OCI-LY3 (cell line): ENCODE measurements around the gene MYO7A.

Experiments
- H2AFZ ChIP-seq: fragments of 200-600, 300-600 bp; shearing (Covaris generic); 2 replicates; pipeline ENCODE4 v1.6.0; 2014; ENCODE audit warnings: antibody characterized with exemption, low read depth, low read length
- H3K27ac ChIP-seq: fragments of 200-600, 300-600 bp; sonication (generic); 2 replicates; pipeline ENCODE4 v1.5.1; 2014; ENCODE audit warnings: mild to moderate bottlenecking, low read length, moderate library complexity, mixed read lengths
- H3K27me3 ChIP-seq: fragments of 200-600, 300-600 bp; sonication (generic); 2 replicates; pipeline ENCODE4 v1.6.1; 2014; ENCODE audit warnings: low read depth, low read length, mixed read lengths
- H3K36me3 ChIP-seq: fragments of 200-600, 300-600 bp; sonication (generic); replicated peaks from 2 replicates; pipeline ENCODE3; 2014; ENCODE audit warnings: low read depth, low read length, mixed read lengths
- H3K4me1 ChIP-seq: fragments of 300-600, 200-600 bp; sonication (generic); 2 replicates; pipeline ENCODE4 v1.6.1; 2014; ENCODE audit warnings: low read length, mixed read lengths
- H3K4me2 ChIP-seq: fragments of 200-600, 300-600 bp; sonication (generic); 2 replicates; pipeline ENCODE4 v1.6.1; 2014; ENCODE audit warnings: low read length, mixed read lengths
- H3K4me3 ChIP-seq: fragments of 300-600, 200-600 bp; sonication (generic); 2 replicates; pipeline ENCODE4 v1.5.1; 2014; ENCODE audit warnings: antibody characterized with exemption, mild to moderate bottlenecking, low read length, moderate library complexity
- H3K79me2 ChIP-seq: fragments of 300-600, 200-600 bp; shearing (Covaris generic); 2 replicates; pipeline ENCODE4 v1.6.1; 2014; ENCODE audit warnings: mild to moderate bottlenecking, low read length, mixed read lengths
- H3K9ac ChIP-seq: fragments of 300-600, 200-600 bp; shearing (Covaris generic); 2 replicates; pipeline ENCODE4 v1.6.0; 2014; ENCODE audit warnings: mild to moderate bottlenecking, low read length, moderate library complexity
- H3K9me3 ChIP-seq: fragments of 200-600, 300-600 bp; shearing (Covaris generic); 2 replicates; pipeline ENCODE4 v1.6.1; 2014; ENCODE audit warnings: low read length, mixed read lengths; ENCODE audit not compliant: insufficient read depth
- H4K20me1 ChIP-seq: fragments of 200-600, 300-600 bp; sonication (generic); 2 replicates; pipeline ENCODE4 v1.6.1; 2016; ENCODE audit warnings: low read length, mixed read lengths; ENCODE audit not compliant: insufficient read depth
- EZH2phosphoT487 ChIP-seq: fragments of 200-600 bp; shearing (Covaris generic); IDR thresholded peaks from 2 replicates; pipeline ENCODE4 v1.6.1; 2018; ENCODE audit warnings: antibody characterized with exemption, mixed run types, low read depth
- TF ChIP-seq, protein P1 (sequence below): fragments of 200-600, 300-600 bp; sonication (generic); IDR thresholded peaks from 2 replicates; pipeline ENCODE4 v1.5.1; 2014; ENCODE audit warnings: antibody characterized with exemption, low read length, low read depth

The MYO7A gene

DNA sequence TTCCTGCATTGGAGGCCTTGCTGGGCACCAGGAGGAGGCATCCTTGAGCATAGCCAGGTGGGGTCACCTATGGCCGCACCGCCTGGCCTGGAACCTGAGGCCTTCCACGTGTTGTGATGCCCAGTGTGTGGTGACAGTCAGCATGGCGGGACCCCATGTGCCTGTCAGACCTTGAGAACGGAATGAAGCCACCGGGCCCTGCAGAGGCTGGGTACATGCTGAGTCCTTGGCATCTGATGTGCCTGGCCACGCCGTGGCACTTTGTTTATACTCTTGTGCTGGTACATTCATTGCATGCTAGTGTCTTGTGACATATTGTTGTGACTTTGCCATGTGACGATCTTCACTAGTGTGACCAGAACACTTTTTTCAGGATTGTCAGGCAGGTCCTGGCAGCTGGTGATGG is 8.5 kb upstream of the MYO7A start:
- H2AFZ ChIP-seq = no peak overlapping the region
- H3K9ac ChIP-seq = no peak overlapping the region
- no peak overlapping the region for H3K27ac ChIP-seq
- H3K9me3 ChIP-seq = no peaks in the 10 kb centered on the region
- no peak overlapping the region for H3K4me3 ChIP-seq
- H3K4me2 ChIP-seq = no peak overlapping the region
- H3K79me2 ChIP-seq = no peaks in the 10 kb centered on the region
- no peaks in the 10 kb centered on the region for H4K20me1 ChIP-seq
- H3K4me1 ChIP-seq = no peaks in the 10 kb centered on the region
- no peaks in the 10 kb centered on the region for H3K36me3 ChIP-seq
- TF ChIP-seq, protein P1, sequence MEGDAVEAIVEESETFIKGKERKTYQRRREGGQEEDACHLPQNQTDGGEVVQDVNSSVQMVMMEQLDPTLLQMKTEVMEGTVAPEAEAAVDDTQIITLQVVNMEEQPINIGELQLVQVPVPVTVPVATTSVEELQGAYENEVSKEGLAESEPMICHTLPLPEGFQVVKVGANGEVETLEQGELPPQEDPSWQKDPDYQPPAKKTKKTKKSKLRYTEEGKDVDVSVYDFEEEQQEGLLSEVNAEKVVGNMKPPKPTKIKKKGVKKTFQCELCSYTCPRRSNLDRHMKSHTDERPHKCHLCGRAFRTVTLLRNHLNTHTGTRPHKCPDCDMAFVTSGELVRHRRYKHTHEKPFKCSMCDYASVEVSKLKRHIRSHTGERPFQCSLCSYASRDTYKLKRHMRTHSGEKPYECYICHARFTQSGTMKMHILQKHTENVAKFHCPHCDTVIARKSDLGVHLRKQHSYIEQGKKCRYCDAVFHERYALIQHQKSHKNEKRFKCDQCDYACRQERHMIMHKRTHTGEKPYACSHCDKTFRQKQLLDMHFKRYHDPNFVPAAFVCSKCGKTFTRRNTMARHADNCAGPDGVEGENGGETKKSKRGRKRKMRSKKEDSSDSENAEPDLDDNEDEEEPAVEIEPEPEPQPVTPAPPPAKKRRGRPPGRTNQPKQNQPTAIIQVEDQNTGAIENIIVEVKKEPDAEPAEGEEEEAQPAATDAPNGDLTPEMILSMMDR = no peak
- no peak for TF ChIP-seq EZH2phosphoT487
- no peaks in the 10 kb centered on the region for H3K27me3 ChIP-seq

DNA sequence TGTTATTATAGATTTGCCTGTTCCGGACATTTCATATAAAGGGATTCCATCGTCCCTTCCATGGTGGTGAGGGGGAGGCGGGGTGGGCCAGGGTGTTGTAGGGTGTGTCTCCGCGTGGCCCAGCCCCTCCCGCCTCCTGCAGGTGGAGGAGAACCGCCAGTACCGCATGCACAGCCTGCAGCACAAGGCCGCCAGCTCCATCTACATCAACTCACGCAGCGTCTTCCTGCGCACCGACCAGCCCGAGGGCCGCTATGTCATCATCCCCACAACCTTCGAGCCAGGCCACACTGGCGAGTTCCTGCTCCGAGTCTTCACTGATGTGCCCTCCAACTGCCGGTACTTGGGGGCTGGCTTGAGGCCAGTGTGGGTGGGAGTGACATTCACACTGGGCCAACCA is 7.5 kb upstream of the MYO7A start:
- no peaks in the 10 kb centered on the region for H3K4me1 ChIP-seq
- H3K79me2 ChIP-seq = no peaks in the 10 kb centered on the region
- H3K4me2 ChIP-seq = no peak overlapping the region
- H3K9me3 ChIP-seq = no peaks in the 10 kb centered on the region
- H3K27me3 ChIP-seq = no peaks in the 10 kb centered on the region
- no peak overlapping the region for H2AFZ ChIP-seq
- no peak overlapping the region for H3K27ac ChIP-seq
- H3K36me3 ChIP-seq = no peaks in the 10 kb centered on the region
- no peaks in the 10 kb centered on the region for H4K20me1 ChIP-seq
- H3K9ac ChIP-seq = no peak overlapping the region
- TF ChIP-seq EZH2phosphoT487 = no peak
- TF ChIP-seq, protein P1 = no peak
- H3K4me3 ChIP-seq = no peak overlapping the region

DNA sequence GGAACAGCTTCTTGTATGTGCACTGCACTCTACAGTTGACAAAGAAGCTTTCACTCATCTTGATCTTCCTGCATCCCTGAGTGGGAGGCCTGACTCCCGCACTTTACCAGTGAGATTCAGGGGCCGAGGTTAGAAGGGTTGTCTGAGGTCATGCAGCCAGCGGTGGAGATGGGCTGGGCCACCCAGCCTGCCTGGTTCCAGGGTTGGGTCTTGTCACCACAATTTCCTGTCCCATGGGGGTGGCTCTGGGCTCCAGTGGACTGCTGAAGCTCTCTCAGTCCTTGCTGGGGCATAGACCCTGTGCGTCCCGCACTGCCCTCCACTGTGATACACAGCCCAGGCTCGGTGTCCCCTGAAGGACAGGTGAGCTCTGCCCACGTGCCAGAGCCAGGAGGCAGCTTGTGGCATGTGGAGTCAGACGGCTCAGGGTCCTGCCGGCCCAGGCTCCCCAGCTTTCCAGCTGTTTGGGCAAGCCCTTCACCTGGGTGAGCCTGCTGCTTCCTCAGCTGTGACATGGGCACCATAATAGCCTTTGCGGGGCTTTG is 6.9 kb upstream of the MYO7A start:
- H3K4me3 ChIP-seq = no peak overlapping the region
- H3K27ac ChIP-seq = no peak overlapping the region
- no peaks in the 10 kb centered on the region for H3K79me2 ChIP-seq
- H2AFZ ChIP-seq = no peak overlapping the region
- H3K4me2 ChIP-seq = no peak overlapping the region
- no peak for TF ChIP-seq EZH2phosphoT487
- TF ChIP-seq, protein P1 = no peak
- no peaks in the 10 kb centered on the region for H4K20me1 ChIP-seq
- H3K9ac ChIP-seq = no peak overlapping the region
- H3K27me3 ChIP-seq = no peaks in the 10 kb centered on the region
- no peaks in the 10 kb centered on the region for H3K4me1 ChIP-seq
- no peaks in the 10 kb centered on the region for H3K36me3 ChIP-seq
- no peaks in the 10 kb centered on the region for H3K9me3 ChIP-seq

DNA sequence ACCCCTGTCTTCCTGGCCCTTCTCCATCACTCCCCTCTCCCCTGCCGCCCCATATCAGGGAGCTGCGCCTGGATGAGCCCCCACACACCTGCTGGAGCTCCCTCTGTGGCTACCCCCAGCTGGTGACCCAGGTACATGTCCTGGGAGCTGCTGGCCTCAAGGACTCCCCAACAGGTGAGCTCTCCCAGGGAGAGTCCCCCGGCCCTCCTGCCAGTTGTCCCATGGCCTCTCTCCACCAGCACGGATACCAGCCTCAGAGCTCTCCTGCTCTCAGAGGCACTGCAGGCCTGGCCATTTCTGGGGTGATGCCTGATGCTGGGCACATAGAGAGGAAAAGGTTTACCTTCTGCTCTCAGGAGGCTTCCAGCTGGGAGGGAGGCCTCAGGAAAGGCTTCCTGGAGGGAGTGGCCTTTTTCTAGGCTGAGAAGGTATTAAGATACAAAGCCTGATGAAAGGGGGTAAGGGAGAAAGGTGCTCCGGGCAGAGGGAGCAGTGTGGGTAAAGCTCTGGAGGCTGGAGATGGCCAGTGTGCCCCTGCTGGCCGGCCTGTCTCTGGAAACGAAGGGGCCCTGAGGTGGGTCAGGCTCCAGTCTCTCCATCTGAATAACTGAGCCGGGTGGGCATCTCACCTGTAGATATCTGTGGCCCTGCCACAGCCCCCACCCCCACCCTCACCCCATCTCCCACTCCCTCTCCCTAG is 6.0 kb upstream of the MYO7A start:
- Histone ChIP-seq H3K36me3 (no peaks in the 10 kb centered on the region), H3K9me3 (no peaks in the 10 kb centered on the region), H2AFZ (no peak overlapping the region), H3K27ac (no peak overlapping the region), H3K4me3 (no peak overlapping the region), H3K9ac (no peak overlapping the region), H3K79me2 (no peaks in the 10 kb centered on the region), H3K4me2 (no peak overlapping the region), H3K4me1 (peaks cover 3% of the 10 kb centered on the region; the same call in 1 of the 2 replicates), H3K27me3 (no peaks in the 10 kb centered on the region), H4K20me1 (no peaks in the 10 kb centered on the region)
- TF ChIP-seq, protein P1 = no peak
- no peak for TF ChIP-seq EZH2phosphoT487
